ENCODE data around the gene AKR1C1. TPM values are rescaled to one million over a fixed set of nuclear protein-coding genes. Genes with fewer than 3 reads are reported as not detected.
"Not testable (repeated sequence)": the region's sequence is repeated elsewhere in the genome, so short reads cannot be mapped to it uniquely, and the experiment has no call there.

AKR1C1 gene
- total RNA-seq, 1 experiment from 2014 or later, result 1.9 TPM

- Mint-ChIP-seq H3K27me3 (ENCODE audit: low read depth) (no peaks in the 10 kb centered on the region; the same call in 1 of the 2 replicates), H3K36me3 (ENCODE audit: insufficient read depth in 1 of 3, low read depth in 3 of 3) (no peaks in the 10 kb centered on the region), H3K4me3 (no peak overlapping the region), H3K9me3 (peaks cover 3 to 42% of the 10 kb centered on the region in 2 experiments; a peak in 4 of 5 replicates), H3K4me1 (no peaks in the 10 kb centered on the region), H3K27ac (no peak overlapping the region)
- TF ChIP-seq CTCF (conservative IDR thresholded peaks at IDR 0.05), result no peak
- H3K14ac ChIP-seq (ENCODE audit: insufficient read depth, low read length), result no peak overlapping the region
- no CpG with 5 or more reads among the region's 1 CpG for WGBS (ENCODE audit: extremely low coverage, insufficient read length, low lambda C conversion rate)
- H4K8ac ChIP-seq (replicated peaks; ENCODE audit: insufficient read length, low read depth, low read length), result no peak overlapping the region
- no peaks in the 10 kb centered on the region for H4K20me1 ChIP-seq (ENCODE audit: control insufficient read depth, insufficient read depth, insufficient read length)
- no peak overlapping the region for H3K56ac ChIP-seq (ENCODE audit: insufficient read length, low read depth, low read length)
- H3K79me1 ChIP-seq (ENCODE audit: insufficient read depth, low read depth, low read length, poor library complexity, severe bottlenecking), result no peaks in the 10 kb centered on the region
- no peak overlapping the region for H3K4me2 ChIP-seq (ENCODE audit: insufficient read depth, insufficient read length, low read length)
- no peak overlapping the region for H3K9ac ChIP-seq (ENCODE audit: extremely low read depth, insufficient read length, low read length)
- H3K18ac ChIP-seq (ENCODE audit: insufficient read length, low read depth, low read length), result no peak overlapping the region
- no peak overlapping the region for H2BK12ac ChIP-seq (ENCODE audit: insufficient read length, low read depth, low read length)
- H2BK15ac ChIP-seq (ENCODE audit: low read depth, low read length), result no peak overlapping the region
- H3K9me3 ChIP-seq (ENCODE audit: control insufficient read depth, low read depth, low read length), result no peaks in the 10 kb centered on the region
- no peak overlapping the region for H2BK120ac ChIP-seq (ENCODE audit: low read depth, low read length, poor library complexity, severe bottlenecking)
- no peak overlapping the region for H2AK5ac ChIP-seq (ENCODE audit: insufficient read length, low read length)
- no peak overlapping the region for H4K91ac ChIP-seq (ENCODE audit: insufficient read length, low read depth, low read length)
- DNase-seq, result no peak
- H2BK20ac ChIP-seq (ENCODE audit: low read depth, low read length, poor library complexity, severe bottlenecking), result no peak overlapping the region
- H3K23me2 ChIP-seq (ENCODE audit: insufficient read length, low read depth, low read length, poor library complexity, severe bottlenecking), result no peaks in the 10 kb centered on the region
- H3T11ph ChIP-seq (ENCODE audit: low read length), result no peak overlapping the region
- H3K27ac ChIP-seq (ENCODE audit: insufficient read length, low read depth, low read length), result no peak overlapping the region
- H3K23ac ChIP-seq (ENCODE audit: insufficient read length, low read depth, low read length), result no peak overlapping the region
- H2AFZ ChIP-seq (ENCODE audit: low read length), result no peak overlapping the region
- no peak overlapping the region for H4K5ac ChIP-seq (ENCODE audit: insufficient read length, low read depth, low read length)
- H3K27me3 ChIP-seq (ENCODE audit: insufficient read depth, low read length), result no peaks in the 10 kb centered on the region
- no peak overlapping the region for H2BK5ac ChIP-seq (ENCODE audit: insufficient read length, low read length)
- H3K4me1 ChIP-seq (ENCODE audit: insufficient read depth, low read length), result no peaks in the 10 kb centered on the region
- H3K4ac ChIP-seq (ENCODE audit: low read depth, low read length), result no peak overlapping the region
- no peaks in the 10 kb centered on the region for H3K79me2 ChIP-seq (ENCODE audit: insufficient read depth, low read length)
Measured at GRCh38 chr10:4918236-4918635, 45.0 kb upstream of the AKR1C1 start.

- Mint-ChIP-seq H3K36me3 (ENCODE audit: insufficient read depth in 1 of 3, low read depth in 3 of 3) (peaks cover 0 to 11% (median 0%) of the 10 kb centered on the region in 3 experiments; a peak in 1 of 7 replicates), H3K4me3 (0 out of 5 replicates have a peak overlapping the region, but pooled peaks of 1 of the 2 experiments have one; percentile 30), H3K9me3 (peaks cover 15 to 67% of the 10 kb centered on the region in 2 experiments)
- H3K4me1 Mint-ChIP-seq; H2BK15ac ChIP-seq (ENCODE audit: low read depth, low read length); H3K4me2 ChIP-seq (ENCODE audit: insufficient read depth, insufficient read length, low read length); H2BK120ac ChIP-seq (ENCODE audit: low read depth, low read length, poor library complexity, severe bottlenecking); H3K27me3 ChIP-seq (ENCODE audit: insufficient read depth, low read length); H3K4ac ChIP-seq (ENCODE audit: low read depth, low read length); H2BK5ac ChIP-seq (ENCODE audit: insufficient read length, low read length); H3K27me3 Mint-ChIP-seq (ENCODE audit: low read depth); H3K56ac ChIP-seq (ENCODE audit: insufficient read length, low read depth, low read length); H3K4me1 ChIP-seq (ENCODE audit: insufficient read depth, low read length); H3K27ac ChIP-seq (ENCODE audit: insufficient read length, low read depth, low read length); H3K79me2 ChIP-seq (ENCODE audit: insufficient read depth, low read length); H3K9ac ChIP-seq (ENCODE audit: extremely low read depth, insufficient read length, low read length); H2AFZ ChIP-seq (ENCODE audit: low read length); H3K9me3 ChIP-seq (ENCODE audit: control insufficient read depth, low read depth, low read length); H2BK20ac ChIP-seq (ENCODE audit: low read depth, low read length, poor library complexity, severe bottlenecking); H2AK5ac ChIP-seq (ENCODE audit: insufficient read length, low read length); H4K91ac ChIP-seq (ENCODE audit: insufficient read length, low read depth, low read length); H4K20me1 ChIP-seq (ENCODE audit: control insufficient read depth, insufficient read depth, insufficient read length); H3K14ac ChIP-seq (ENCODE audit: insufficient read depth, low read length); H4K5ac ChIP-seq (ENCODE audit: insufficient read length, low read depth, low read length); DNase-seq; H3K18ac ChIP-seq (ENCODE audit: insufficient read length, low read depth, low read length); H3T11ph ChIP-seq (ENCODE audit: low read length); H4K8ac ChIP-seq (replicated peaks; ENCODE audit: insufficient read length, low read depth, low read length); H2BK12ac ChIP-seq (ENCODE audit: insufficient read length, low read depth, low read length); H3K79me1 ChIP-seq (ENCODE audit: insufficient read depth, low read depth, low read length, poor library complexity, severe bottlenecking); H3K23me2 ChIP-seq (ENCODE audit: insufficient read length, low read depth, low read length, poor library complexity, severe bottlenecking); H3K23ac ChIP-seq (ENCODE audit: insufficient read length, low read depth, low read length); H3K27ac Mint-ChIP-seq: not testable (repeated sequence)
Measured at GRCh38 chr10:4924482-4924881, 38.7 kb upstream of the AKR1C1 start.

Data from H9 (cell line).